GM18873 (cell line): Measurements from ENCODE around the gene RAPH1.

Experiments used
- ATAC-seq: cut with Tn5 transposase; IDR thresholded peaks from one replicate; pipeline ENCODE4 v1.9.1; 2021; ENCODE audit warnings: mild to moderate bottlenecking, moderate library complexity, moderate number of reproducible peaks; ENCODE audit not compliant: unreplicated experiment, low FRiP score

Gene RAPH1, protein sequence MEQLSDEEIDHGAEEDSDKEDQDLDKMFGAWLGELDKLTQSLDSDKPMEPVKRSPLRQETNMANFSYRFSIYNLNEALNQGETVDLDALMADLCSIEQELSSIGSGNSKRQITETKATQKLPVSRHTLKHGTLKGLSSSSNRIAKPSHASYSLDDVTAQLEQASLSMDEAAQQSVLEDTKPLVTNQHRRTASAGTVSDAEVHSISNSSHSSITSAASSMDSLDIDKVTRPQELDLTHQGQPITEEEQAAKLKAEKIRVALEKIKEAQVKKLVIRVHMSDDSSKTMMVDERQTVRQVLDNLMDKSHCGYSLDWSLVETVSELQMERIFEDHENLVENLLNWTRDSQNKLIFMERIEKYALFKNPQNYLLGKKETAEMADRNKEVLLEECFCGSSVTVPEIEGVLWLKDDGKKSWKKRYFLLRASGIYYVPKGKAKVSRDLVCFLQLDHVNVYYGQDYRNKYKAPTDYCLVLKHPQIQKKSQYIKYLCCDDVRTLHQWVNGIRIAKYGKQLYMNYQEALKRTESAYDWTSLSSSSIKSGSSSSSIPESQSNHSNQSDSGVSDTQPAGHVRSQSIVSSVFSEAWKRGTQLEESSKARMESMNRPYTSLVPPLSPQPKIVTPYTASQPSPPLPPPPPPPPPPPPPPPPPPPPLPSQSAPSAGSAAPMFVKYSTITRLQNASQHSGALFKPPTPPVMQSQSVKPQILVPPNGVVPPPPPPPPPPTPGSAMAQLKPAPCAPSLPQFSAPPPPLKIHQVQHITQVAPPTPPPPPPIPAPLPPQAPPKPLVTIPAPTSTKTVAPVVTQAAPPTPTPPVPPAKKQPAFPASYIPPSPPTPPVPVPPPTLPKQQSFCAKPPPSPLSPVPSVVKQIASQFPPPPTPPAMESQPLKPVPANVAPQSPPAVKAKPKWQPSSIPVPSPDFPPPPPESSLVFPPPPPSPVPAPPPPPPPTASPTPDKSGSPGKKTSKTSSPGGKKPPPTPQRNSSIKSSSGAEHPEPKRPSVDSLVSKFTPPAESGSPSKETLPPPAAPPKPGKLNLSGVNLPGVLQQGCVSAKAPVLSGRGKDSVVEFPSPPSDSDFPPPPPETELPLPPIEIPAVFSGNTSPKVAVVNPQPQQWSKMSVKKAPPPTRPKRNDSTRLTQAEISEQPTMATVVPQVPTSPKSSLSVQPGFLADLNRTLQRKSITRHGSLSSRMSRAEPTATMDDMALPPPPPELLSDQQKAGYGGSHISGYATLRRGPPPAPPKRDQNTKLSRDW

DNA sequence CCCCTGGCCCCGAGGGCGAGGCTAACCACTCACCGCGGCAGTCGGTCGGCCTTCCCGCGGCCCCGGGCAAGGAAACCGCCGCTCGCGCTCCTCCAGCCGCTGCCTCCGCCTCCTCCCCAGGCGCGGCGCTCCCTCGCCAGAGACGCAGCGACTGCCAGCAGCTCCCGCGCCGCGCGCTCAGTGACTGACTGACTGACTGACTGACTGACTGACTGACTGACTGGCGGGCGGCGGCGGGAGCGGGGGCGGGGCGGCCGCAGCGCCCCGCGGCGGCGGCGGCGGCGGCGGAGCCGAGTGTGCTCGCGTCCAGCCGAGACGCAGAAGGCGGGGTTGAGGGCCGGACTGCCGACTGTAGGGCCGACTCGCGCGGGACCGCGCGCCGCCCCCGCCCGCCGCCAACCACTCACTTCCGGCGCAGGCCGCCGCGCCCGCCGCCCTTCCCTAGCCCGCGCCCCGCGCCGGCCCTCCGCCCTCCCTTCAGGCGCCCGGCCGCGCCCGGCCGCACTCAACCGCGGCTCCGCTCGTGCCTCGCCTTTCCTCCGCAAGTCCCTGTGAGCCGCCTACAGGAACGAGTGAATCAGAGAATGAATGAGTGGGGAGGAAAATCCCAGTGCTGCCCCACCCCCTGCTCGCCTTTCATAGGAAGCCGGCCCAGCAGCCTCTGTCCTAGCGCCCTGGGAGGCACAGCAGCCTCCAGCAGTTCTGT is at the start of gene RAPH1:
TSS of gene RAPH1 (minus strand) at position 224 of the 706 bp plus-strand sequence. CDS start 39,948 bp downstream, outside the sequence.
- no peak for ATAC-seq

DNA sequence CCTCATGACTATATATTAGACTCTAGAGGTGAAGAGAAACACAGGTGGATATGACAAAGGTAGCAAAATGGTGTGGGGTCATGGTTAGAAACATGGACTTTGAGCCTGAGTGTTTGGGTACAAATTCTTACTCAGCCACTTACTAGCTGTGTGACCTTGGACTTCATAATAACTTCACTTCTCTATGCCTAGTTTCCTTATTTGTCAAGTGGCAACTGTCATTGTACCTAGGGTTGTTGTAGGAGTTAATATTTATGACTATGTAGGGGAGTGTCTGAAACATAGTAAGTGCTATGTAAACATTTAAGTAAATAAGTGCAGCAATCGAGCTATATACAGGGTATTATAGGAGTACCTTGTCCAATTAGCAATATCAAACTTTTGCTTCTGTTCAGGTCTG is 49.7 kb upstream of the RAPH1 start:
- ATAC-seq = no peak

DNA sequence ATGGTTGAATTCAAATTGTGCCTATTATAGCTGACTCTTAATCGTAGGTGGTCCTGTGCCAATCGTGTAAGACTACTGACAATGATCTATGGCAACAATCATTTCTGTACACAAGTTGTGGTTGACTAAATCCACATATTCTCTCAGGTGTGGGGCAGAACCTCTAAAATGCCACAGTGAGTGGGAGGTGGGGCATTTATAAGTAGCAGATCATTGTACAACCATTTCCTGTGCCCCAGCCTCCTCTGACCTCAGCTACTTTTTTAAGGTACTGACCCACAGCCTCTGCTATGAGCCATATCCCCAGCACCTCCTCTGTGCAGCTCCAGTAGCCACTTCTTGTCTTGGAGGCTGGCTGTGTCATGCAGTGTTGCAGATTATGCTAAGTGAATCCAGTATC is 48.6 kb upstream of the RAPH1 start:
- peak; percentile 49 for ATAC-seq

DNA sequence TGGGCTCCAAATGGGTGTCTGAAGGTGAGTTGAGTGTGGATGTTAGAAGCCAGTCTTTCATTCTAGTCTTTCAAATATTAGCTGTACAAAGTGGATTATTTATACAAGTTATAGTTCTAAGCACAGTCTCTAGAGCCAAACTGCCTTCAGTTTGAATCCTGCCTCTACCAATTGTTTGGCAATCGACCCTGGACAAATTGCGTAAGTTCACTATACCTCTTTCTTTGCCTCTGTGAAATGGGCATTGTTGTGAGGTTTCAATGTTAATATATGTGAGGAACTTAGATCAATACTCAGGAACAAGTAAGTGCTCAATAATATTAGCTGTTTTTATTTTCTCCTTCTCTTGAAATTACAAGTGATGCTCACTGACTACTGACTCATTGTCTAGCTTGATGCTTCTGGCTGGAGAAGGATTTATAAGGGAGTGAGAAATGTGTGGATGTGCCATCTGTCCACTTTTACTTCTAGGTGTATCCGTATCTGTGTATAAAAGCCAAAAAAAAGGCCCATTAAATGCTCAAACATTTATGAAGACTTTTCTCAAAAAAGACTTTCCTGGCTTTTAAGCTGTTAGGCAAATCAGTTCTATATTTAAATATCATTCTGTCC is 48.1 kb upstream of the RAPH1 start:
- no peak for ATAC-seq

DNA sequence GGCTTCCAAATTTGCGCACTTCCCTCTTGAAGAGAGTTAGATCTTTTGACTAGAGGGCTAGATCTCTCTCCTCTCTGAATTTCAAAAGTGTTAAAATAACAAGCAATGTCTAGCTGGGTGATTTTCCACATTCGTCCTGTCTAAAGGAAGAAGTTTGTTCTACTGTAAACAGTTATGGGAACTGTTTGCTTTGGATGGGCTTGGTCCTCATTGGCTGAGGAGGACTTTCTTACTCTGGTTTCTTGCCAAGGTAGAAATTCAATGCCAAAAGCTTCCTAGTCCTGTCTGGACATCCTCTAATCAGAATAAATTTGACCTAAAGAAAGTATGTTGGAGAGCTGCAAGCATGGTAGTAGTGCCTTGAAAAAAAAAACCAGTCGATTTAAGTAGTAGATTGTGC is 47.4 kb upstream of the RAPH1 start:
- ATAC-seq = no peak

DNA sequence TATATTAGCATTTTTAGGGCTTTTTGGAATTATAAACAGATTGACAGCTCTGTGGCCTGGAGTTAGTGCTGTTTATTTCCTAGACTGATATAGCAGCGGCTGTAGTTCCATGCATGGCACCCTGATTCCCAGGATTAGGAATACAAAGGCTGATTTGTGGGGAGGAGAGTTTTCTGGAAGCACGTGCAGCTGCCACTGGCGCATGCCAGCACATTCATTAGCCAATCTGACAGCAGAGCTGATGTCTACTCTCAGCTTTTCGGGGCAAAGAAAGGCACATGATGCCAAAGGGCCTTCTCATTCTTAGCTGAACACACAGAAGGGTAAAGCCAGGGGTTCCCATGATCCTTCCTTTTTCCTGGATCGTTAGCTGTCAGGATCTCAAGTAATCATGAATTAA is 45.7 kb upstream of the RAPH1 start:
- ATAC-seq = no peak

DNA sequence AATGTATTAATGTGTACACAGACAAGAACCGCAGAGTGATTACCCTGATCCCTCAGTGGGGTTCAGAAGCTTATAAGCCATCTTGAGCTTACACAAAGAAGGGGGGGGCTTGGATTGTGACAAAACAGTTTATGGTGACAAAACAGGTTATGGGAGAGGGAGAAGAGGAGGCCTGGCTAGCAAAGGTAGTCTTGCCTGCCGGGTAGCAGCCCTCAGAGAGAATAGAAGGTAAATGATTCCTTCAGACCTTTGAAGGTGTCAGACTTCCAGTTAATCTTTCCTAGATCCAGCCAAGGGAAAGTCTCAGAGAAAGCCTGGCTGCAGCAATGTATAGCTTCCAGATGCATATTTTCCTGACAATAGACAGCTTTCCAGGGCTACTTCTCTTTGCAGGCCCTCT is 44.6 kb upstream of the RAPH1 start:
- no peak for ATAC-seq

DNA sequence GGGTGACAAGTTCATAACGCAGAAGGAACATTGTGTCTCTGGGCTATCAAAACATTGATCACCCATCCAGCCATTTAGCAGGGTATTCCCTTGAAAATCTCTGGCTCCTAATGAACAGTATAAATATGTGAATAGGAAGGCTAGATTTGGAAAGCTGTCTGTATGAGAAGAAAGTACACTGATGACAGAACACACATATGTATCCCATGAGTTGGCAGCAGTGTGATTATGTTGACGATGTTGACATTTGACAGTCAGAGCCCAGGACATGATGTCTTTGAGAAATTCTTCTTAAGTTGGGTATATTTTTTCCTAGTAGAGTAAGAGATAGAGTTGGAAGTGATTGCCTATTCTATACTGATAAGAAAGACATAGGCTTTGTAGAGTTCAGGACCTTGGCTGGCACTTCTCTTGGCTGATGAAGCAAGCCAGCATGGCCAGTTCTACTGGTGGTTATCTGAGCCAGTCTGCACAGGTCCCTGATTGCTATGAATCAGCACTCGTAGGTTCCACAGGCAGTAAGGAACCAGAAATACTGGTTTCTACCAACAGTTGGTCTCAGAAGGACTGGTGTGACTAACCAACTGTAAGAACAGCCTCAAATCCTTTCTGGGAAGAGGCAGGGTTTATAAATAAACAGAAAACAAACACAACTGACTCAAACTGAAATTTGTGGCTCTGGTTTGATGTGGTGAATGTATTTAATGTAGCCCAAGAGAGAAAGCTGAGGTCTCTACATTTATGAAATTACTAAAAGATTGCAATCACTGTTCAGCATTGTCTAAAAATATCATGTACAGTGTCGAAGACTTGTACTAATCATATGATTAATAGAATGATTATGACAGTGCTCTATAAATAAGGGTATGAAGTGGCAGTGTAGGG is 43.9 kb upstream of the RAPH1 start:
- ATAC-seq = peak; percentile 91

DNA sequence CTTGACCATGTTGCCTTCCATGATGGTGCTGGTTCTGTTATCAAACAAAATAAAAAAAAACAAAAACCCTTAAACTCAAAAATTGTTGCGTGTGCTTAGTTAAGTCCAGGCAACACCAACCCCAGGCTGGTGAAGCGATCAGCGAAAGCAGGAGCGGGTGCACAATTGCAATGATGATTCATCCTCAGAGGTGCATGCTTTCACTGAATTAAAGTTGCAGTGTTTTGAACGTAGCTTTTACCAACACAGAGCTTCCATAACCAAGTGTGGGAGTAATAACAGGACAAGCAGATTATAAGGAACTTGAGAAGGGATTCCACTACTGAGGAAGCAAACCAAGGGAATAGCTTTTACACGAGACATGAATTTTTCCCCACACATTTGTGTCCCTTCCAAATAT is 39.7 kb upstream of the RAPH1 start:
- no peak for ATAC-seq

DNA sequence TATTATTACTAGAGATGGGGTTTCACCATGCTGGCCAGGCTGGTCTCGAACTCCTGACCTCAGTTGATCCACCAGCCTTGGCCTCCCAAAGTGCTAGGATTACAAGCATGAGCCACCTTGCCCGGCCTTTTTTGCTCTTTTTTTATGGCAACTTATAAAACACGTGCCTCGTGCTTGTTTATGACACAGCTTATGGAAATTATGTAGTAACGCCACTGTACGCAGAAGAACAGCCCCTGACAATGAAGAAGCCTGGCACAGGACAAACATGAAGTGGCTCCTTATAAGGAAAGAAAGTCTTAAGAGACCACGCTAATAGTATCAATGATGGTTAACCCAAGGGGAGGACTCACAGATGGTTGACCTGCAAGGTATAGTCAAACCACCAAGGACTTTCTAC is 37.2 kb upstream of the RAPH1 start:
- ATAC-seq = no peak

DNA sequence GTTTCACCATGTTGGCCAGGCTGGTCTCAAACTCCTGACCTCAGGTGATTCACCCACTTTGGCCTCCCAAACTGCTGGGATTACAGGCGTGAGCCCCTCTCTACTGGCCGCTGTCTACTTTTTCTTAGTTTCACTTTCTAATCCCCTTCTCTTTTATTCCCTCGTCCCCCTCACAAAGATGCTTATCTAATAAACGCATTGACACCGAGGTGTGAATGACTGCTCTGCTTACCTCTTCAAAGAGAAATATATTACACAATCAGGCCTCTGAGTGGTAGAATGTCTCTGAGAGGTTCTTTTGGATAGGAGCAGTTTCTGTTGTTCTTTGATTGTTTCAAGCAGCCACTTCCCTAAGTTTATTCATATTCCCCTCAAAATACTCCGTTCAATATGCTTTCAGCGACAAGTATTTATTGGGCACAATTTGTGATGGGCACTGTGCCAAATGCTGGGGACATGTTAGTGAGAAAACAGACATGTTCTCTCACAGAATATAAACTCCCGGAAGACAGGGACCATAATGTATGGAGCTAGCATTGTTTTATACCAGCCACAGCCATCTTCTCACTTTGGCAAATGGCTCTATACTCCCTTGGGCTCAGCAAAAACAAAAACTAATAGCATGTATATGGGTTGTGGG is 34.7 kb upstream of the RAPH1 start:
- no peak for ATAC-seq

DNA sequence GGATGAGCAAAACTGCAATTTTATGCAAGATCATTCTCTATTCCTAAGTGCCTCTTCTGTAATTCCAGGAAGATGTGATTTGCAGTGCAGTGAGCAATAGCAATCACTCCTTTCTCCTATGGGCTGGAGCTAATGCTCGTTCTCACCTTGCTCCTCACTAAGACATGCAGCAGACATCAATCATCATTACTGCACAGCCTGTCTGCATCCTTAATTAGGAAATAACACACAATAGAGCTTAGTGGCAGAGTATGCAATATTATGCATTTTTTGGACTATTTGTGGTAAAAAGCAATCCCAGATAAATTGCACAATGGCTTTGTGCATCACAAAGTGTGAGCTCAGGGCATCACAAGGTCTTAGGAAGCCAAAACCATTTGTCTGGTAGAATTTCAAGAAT is 32.6 kb upstream of the RAPH1 start:
- ATAC-seq = no peak

DNA sequence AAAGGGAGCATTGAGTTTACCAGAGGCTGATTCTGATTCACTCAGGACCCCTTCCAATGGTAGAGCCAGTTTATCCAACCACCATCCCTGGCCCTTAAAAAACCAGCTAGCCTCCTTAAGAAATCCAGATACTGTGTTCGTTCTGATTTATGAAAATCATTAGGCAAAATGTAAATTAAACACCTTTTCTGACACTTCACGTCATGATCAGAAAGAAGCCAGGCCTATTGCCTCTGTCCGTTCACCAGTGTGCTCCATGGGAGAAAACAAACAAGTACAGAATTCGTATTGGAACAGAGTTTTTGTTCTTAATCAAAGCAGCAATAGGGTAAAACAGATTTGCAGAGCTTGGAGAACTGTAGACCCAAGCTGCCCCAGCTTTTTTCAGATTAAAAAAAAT is 31.1 kb upstream of the RAPH1 start:
- ATAC-seq = no peak

DNA sequence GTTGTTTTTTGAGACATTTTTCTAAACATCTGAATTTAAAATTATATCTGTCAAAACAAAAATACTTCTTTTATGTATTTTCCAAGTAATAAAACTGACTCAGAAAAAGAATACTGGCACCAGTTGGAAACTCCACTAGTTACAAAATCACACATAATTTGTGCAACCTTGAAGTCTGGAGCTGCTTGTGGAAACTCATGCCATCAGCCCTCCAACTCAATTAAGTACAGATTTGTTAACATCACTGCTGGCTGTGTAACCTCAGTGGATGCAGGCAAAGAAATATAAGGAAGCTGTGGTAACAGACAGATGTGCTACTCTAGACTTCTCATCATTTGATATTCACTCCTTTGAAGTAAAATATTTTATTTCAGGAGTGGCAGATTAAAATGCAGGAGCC is 30.0 kb upstream of the RAPH1 start:
- no peak for ATAC-seq

DNA sequence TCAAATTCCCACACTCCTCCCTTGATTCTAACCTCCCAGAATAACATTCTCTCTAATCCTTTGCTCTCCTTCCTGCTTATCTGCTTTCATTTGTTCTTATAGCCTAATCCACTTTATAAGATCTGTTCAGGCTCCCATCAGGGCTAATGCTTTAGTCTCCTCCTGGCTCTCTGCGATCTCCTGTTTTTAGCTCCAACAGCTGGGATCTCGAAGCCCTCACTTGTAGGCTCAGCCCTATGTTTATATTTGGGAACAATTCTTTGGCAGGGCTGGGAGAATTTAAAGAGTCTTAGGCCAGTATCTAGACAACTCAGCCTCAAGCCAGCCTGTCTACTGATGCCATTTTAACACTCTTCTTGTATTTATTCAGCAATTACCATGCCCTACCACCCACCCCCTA is 27.2 kb upstream of the RAPH1 start:
- no peak for ATAC-seq

DNA sequence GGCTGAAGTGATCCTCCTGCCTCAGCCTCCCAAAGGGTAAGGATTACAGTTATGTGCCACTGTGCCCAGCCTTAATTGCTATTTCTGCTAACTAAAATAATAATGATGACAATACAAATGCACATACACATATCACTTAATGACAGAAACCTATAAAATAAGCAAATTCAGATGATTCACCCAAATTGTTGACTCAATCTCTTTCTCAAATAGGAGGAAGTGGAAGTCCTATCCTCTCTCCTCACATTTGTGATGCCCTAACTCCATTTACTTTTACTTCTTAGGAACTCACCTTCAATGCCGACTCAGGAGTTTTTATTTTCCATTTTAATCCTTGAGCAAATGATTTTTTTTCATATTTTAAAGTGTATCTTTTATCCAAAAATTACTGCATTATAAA is 24.5 kb upstream of the RAPH1 start:
- no peak for ATAC-seq

DNA sequence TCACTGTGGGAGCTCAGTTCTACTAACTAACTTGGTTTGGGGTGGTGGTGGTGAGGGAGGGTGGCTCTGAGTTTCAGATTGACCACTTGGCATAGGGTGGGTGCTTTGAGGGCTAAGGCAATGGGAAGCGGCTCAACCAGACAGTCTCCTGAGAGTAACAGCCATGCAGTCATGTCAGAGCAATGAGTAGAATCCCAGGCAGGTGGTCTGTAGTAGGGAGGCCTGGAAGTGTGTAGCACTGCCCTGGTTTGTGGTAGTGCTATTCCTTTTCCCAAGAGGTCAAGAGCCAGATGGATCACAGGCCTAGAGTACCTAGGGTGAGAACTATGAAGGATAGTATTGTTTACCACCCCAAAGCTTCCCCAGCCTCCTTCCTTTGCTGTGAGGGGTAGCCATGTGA is 18.7 kb upstream of the RAPH1 start:
- no peak for ATAC-seq

DNA sequence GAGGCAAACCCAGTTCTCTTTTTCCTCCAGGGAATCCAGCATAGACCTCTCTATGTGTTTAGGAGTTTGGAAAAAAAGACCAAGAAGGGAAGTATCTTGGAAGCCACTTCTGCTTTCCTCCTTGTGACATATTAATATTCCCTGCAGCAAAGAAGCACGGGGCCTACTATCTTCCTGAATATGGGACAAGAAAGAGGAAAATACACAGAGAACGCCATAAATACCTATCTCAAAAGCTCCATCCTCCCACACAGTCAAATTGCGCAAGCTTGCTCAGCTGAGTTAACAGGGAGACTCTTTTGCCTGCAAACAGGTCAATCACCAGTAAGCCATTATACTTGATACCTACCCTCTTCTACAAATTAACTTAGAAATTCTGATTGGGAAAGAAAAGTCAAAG is 16.7 kb upstream of the RAPH1 start:
- no peak for ATAC-seq
